Measurements from ENCODE around the gene TBCD. TPM values are rescaled to one million over a fixed set of nuclear protein-coding genes. Genes with fewer than 3 reads are reported as not detected.

TBCD gene
- total RNA-seq, 1 donor = 22.5 TPM

DNA sequence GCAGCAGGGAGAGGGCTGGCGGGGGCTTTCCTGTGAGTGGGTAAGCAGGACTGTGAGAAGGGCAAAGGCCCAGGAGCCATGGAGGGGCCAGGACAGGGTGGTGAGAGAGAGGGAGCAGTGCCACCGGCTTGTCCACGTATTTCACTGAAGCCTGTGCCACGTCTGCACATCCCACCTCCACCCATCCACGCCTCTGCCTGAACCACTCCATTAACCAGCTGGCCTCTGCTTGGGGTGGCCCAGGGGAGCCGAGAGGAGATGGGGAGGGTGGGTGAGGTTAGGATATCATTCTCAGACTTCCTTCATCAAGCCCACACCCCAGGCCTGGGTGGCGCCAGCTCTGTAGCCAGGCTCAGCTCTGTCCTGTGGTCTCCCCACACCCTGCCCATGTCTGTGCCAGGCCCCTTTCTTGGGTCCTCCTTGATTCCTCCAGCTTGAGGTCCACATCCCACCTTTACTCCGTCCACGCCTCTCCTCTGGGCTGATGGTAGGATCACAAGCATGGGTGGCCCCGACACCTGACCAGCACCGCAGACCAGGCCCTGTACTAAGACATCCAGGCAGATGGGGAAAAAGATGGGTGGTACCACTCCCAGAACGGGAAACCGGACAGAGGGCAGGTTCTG lies 19.6 kb upstream of the TBCD start:
- TF ChIP-seq, protein P1, sequence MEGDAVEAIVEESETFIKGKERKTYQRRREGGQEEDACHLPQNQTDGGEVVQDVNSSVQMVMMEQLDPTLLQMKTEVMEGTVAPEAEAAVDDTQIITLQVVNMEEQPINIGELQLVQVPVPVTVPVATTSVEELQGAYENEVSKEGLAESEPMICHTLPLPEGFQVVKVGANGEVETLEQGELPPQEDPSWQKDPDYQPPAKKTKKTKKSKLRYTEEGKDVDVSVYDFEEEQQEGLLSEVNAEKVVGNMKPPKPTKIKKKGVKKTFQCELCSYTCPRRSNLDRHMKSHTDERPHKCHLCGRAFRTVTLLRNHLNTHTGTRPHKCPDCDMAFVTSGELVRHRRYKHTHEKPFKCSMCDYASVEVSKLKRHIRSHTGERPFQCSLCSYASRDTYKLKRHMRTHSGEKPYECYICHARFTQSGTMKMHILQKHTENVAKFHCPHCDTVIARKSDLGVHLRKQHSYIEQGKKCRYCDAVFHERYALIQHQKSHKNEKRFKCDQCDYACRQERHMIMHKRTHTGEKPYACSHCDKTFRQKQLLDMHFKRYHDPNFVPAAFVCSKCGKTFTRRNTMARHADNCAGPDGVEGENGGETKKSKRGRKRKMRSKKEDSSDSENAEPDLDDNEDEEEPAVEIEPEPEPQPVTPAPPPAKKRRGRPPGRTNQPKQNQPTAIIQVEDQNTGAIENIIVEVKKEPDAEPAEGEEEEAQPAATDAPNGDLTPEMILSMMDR (IDR thresholded peaks at IDR 0.05; ENCODE audit: insufficient read depth, low read depth, low read length) = no peak
- DNase-seq (ENCODE audit: low read depth) = no peak
- H3K4me3 ChIP-seq (ENCODE audit: low read depth, low read length) = no peak overlapping the region

DNA sequence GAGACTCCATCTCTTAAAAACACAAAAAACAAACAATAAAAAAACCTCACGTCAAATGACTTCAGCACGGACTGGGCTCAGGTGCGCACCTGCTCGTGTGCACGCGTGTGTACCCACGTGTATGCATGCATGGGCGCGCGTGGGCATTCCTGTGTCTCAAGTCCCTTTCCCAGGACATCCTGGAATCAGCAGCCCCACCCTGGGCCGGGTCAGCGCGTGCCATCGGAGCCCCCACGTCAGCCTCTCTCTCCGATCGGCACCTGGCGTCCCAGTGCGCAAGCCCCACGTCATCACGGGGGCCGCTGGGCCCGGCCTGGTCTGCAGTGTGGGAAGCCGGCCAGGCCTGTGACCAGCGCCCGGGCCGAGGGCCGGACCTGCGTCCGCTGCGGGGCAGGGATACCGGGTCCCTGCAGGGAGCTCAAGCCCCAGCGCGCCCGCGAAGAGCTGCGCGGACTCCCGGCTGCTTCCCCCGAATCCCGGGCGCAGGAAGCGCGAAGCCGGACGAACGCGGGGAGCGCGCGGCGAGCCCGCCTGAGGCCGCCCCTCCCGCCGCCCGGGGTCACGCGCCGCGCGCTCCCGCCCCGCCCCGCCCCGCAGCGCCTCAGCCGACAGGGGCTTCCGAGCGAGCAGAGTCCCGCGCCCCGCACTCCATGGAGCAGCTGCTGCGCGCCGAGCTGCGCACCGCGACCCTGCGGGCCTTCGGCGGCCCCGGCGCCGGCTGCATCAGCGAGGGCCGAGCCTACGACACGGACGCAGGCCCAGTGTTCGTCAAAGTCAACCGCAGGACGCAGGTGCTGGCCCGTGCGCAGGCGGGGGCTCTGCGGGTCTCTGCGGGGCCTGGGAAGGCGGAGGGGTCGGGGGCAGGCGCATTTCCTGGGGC lies 16.6 kb upstream of the TBCD start, which contains the start of gene FN3K:
Gene FN3K, plus strand, starts transcription at position 629 of the 880 bp plus-strand sequence. Its CDS starts 22 bp downstream, at position 651.
- peak; percentile 82 for DNase-seq (ENCODE audit: low read depth)
- peak within 1 kb of the TSS; percentile 63 for H3K4me3 ChIP-seq (ENCODE audit: low read depth, low read length)
- TF ChIP-seq, protein P1 (IDR thresholded peaks at IDR 0.05; ENCODE audit: insufficient read depth, low read depth, low read length) = no peak

DNA sequence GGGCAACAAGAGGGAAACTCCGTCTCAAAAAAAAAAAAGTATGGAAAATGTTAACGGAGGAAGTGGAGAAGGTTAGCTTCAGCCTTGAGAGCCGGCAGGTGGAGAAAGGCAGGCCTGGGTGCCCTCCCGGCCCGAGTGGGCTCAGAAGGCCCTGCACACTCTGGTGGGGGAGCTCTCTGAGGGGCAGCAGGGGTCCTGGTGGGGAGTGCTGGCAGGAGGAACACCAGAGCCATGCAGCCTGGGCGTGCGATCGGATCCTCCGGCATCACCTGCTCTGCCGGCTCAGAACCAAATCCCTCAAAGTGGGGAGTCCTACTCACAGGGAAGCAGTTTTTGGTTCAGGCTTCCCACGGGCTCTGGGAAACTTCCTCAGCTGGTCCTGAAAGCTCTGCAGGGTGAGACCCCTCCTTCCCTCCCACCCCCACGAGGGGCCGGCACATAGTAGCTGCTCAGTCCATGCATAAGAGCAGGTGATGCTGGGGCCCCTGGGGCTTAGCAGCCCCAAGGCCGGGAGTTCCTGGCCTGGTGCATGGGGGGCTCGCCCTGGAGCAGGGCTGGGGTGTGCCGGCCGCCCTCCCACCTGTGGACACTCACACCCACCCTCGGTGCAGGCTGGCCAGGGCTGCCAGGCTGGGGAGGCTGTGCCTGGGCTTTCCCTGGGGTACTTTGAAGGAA lies 15.2 kb upstream of the TBCD start:
- DNase-seq (ENCODE audit: low read depth) = no peak

DNA sequence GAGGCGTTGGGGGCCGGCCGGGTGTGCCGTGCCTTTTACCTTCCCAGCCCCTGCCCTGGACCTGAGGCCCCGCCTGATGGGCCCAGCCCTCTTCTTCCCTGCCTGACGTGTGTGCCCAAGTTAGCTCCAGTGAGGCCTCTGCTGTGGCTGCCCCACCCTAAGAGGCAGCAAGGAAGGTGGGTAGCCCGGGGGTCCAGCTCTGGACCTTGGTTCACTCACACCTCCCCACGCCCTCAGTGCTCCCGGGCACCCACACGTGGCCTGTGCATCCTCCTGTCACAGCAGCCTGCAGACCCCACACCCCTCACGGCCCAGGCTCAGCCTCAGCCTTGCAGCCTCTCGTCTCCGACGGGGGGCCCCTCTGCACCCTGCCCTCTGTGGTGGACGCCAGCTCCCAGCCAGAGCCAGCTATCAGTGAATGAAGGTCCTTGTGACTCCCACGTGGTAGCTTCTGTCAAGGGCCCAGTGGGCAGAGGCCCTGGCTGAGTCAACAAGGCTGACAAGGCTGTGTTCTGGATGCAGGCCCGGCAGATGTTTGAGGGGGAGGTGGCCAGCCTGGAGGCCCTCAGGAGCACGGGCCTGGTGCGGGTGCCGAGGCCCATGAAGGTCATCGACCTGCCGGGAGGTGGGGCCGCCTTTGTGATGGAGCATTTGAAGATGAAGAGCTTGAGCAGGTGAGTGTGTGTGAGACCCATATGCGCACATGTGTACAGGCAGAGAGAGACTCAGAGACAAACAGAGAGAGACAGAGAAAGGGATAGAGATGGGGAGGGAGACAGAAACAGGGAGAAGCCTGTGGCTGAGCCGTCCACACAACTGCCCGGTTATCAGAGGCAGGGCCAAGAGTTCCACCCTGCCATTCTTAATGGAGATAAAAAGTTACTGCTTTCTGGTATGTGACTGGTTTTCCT lies 13.6 kb upstream of the TBCD start:
- TF ChIP-seq, protein P1 (IDR thresholded peaks at IDR 0.05; ENCODE audit: insufficient read depth, low read depth, low read length) = no peak
- peak; percentile 24 for DNase-seq (ENCODE audit: low read depth)
- H3K4me3 ChIP-seq (ENCODE audit: low read depth, low read length) = no peak overlapping the region

More for the DNA sequence above, 15.2 kb upstream of the TBCD start:
- no peak overlapping the region for H3K4me3 ChIP-seq (ENCODE audit: low read depth, low read length)
- TF ChIP-seq, protein P1 (IDR thresholded peaks at IDR 0.05; ENCODE audit: insufficient read depth, low read depth, low read length) = no peak

DNA sequence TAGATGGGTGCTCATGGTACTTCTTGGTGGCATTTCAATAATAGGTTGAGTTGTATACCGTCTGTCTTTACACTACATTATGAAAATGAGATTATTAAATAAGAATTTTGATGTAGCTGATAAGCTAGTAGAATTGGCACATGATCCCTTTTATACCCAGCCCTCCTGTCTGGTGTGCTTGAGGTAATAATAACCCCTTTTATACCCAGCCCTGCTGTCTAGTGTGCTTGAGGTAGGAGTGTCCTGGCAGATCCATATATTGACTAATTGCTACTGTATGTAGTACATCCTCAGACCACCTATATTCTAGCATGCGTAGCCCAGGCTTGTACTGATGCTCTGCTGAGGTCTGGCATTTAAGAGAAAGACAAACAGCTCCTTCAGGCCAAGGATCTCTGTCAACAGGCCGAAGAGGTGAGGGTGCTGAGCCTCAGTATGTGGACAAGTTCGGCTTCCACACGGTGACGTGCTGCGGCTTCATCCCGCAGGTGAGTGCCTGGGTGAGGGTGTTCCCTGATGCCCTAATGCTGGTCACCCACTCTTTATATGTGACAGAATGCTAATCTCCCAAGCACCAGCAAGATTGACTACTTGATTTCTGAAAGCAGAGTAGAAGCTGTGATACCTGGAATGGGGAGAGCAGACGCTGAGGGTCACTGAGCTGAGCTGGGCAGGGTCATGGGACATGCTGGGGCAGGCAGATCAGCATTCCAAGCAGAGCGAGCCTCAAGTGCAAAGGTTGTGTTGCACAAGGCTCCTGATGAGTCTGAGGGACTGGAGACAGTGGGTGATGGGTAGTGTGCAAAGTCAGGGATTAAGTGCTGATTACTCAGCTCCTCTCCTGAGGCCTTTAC lies 10.7 kb upstream of the TBCD start:
- no peak overlapping the region for H3K4me3 ChIP-seq (ENCODE audit: low read depth, low read length)
- TF ChIP-seq, protein P1 (IDR thresholded peaks at IDR 0.05; ENCODE audit: insufficient read depth, low read depth, low read length) = no peak
- peak; percentile 18 for DNase-seq (ENCODE audit: low read depth)
